Measurements from ENCODE around the gene PNPLA1.
A peak's percentile ranks its signal among the peaks of the same experiment; 100 is the strongest.

PNPLA1 gene

GRCh38 chr6:36285187-36285671, 15.4 kb downstream of the PNPLA1 start:
- DNase-seq (ENCODE audit: low read depth in 2 of 2), result no peak

- DNase-seq (ENCODE audit: low read depth in 2 of 2), result no peak
Observed at GRCh38 chr6:36285797-36286196, 15.9 kb downstream of the PNPLA1 start.

- no peak for DNase-seq (ENCODE audit: low read depth in 2 of 2)
Observed at GRCh38 chr6:36286858-36287257, 17.0 kb downstream of the PNPLA1 start.

- DNase-seq (ENCODE audit: low read depth in 2 of 2), result no peak
Observed at GRCh38 chr6:36289281-36289878, 19.5 kb downstream of the PNPLA1 start.

GRCh38 chr6:36290668-36291620, 21.1 kb downstream of the PNPLA1 start:
- no peak for DNase-seq (ENCODE audit: low read depth in 2 of 2)

GRCh38 chr6:36292170-36292569, 22.3 kb downstream of the PNPLA1 start:
- no peak for DNase-seq (ENCODE audit: low read depth in 2 of 2)

- no peak for DNase-seq (ENCODE audit: low read depth in 2 of 2)
Observed at GRCh38 chr6:36296240-36296639, 26.4 kb downstream of the PNPLA1 start.

- DNase-seq (ENCODE audit: low read depth in 2 of 2), result no peak
Observed at GRCh38 chr6:36297051-36297450, 27.2 kb downstream of the PNPLA1 start.

- DNase-seq (ENCODE audit: low read depth in 2 of 2), result no peak
Observed at GRCh38 chr6:36297511-36297910, 27.7 kb downstream of the PNPLA1 start.

GRCh38 chr6:36298027-36298426, 28.2 kb downstream of the PNPLA1 start:
- DNase-seq (ENCODE audit: low read depth in 2 of 2), result no peak

GRCh38 chr6:36301085-36301658, 31.3 kb downstream of the PNPLA1 start:
- DNase-seq (ENCODE audit: low read depth in 2 of 2), result no peak

GRCh38 chr6:36301781-36302180, 31.9 kb downstream of the PNPLA1 start:
- DNase-seq (ENCODE audit: low read depth in 2 of 2), result no peak

GRCh38 chr6:36302227-36302976, 32.5 kb downstream of the PNPLA1 start:
- peak; percentile 63 to 67 for DNase-seq (ENCODE audit: low read depth in 2 of 2)

- no peak for DNase-seq (ENCODE audit: low read depth in 2 of 2)
Observed at GRCh38 chr6:36305885-36306284, 36.0 kb downstream of the PNPLA1 start.

GRCh38 chr6:36306375-36306774, 36.5 kb downstream of the PNPLA1 start:
- no peak for DNase-seq (ENCODE audit: low read depth in 2 of 2)

- DNase-seq (ENCODE audit: low read depth in 2 of 2), result no peak
Observed at GRCh38 chr6:36308514-36308913, 38.7 kb downstream of the PNPLA1 start.

GRCh38 chr6:36309203-36309602, 39.3 kb downstream of the PNPLA1 start:
- no peak for DNase-seq (ENCODE audit: low read depth in 2 of 2)

- DNase-seq (ENCODE audit: low read depth in 2 of 2), result no peak
Observed at GRCh38 chr6:36309900-36310299, 40.0 kb downstream of the PNPLA1 start.

- no peak for DNase-seq (ENCODE audit: low read depth in 2 of 2)
Observed at GRCh38 chr6:36312854-36313648, 43.2 kb downstream of the PNPLA1 start.

GRCh38 chr6:36313649-36313936, 43.7 kb downstream of the PNPLA1 start:
- no peak for DNase-seq (ENCODE audit: low read depth in 2 of 2)
